ENCODE measurements around the gene MAP3K14. TPM values are rescaled to one million over a fixed set of nuclear protein-coding genes. Genes with fewer than 3 reads are reported as not detected.

The MAP3K14 gene
- total RNA-seq, 1 experiment from 2014 or later, result 7.8 TPM

GRCh38 chr17:45264430-45264829, 52.4 kb downstream of the MAP3K14 start:
- H2BK12ac ChIP-seq (ENCODE audit: insufficient read length, low read depth, low read length), result no peak overlapping the region
- no peaks in the 10 kb centered on the region for H3K9me3 ChIP-seq (ENCODE audit: control insufficient read depth, low read depth, low read length)
- H2BK120ac ChIP-seq (ENCODE audit: low read depth, low read length, poor library complexity, severe bottlenecking), result no peak overlapping the region
- Mint-ChIP-seq H3K36me3 (ENCODE audit: insufficient read depth in 1 of 3, low read depth in 3 of 3) (peaks cover 4 to 35% (median 30%) of the 10 kb centered on the region in 3 experiments; a peak in 6 of 7 replicates), H3K27ac (no peak overlapping the region), H3K9me3 (no peaks in the 10 kb centered on the region), H3K4me3 (no peak overlapping the region), H3K4me1 (peaks cover 8 to 12% of the 10 kb centered on the region in 2 experiments), H3K27me3 (ENCODE audit: low read depth) (peaks cover 15% of the 10 kb centered on the region)
- no peak overlapping the region for H3K4me2 ChIP-seq (ENCODE audit: insufficient read depth, insufficient read length, low read length)
- H3K14ac ChIP-seq (ENCODE audit: insufficient read depth, low read length), result no peak overlapping the region
- no peak overlapping the region for H3K27ac ChIP-seq (ENCODE audit: insufficient read length, low read depth, low read length)
- no peak overlapping the region for H4K5ac ChIP-seq (ENCODE audit: insufficient read length, low read depth, low read length)
- H3K23ac ChIP-seq (ENCODE audit: insufficient read length, low read depth, low read length), result no peak overlapping the region
- no peak for DNase-seq
- no peak overlapping the region for H2BK5ac ChIP-seq (ENCODE audit: insufficient read length, low read length)
- H2AFZ ChIP-seq (ENCODE audit: low read length), result no peak overlapping the region
- no peak overlapping the region for H2AK5ac ChIP-seq (ENCODE audit: insufficient read length, low read length)
- H3K18ac ChIP-seq (ENCODE audit: insufficient read length, low read depth, low read length), result no peak overlapping the region
- no peak overlapping the region for H4K91ac ChIP-seq (ENCODE audit: insufficient read length, low read depth, low read length)
- H3K27me3 ChIP-seq (ENCODE audit: insufficient read depth, low read length), result no peaks in the 10 kb centered on the region
- H2BK15ac ChIP-seq (ENCODE audit: low read depth, low read length), result no peak overlapping the region
- no peak overlapping the region for H4K8ac ChIP-seq (replicated peaks; ENCODE audit: insufficient read length, low read depth, low read length)
- no peak overlapping the region for H3T11ph ChIP-seq (ENCODE audit: low read length)
- no peak overlapping the region for H3K56ac ChIP-seq (ENCODE audit: insufficient read length, low read depth, low read length)
- TF ChIP-seq CTCF (conservative IDR thresholded peaks at IDR 0.05), result no peak
- WGBS (ENCODE audit: extremely low coverage, insufficient read length, low lambda C conversion rate), result no CpG with 5 or more reads among the region's 14 CpGs
- no peak overlapping the region for H3K9ac ChIP-seq (ENCODE audit: extremely low read depth, insufficient read length, low read length)
- H4K20me1 ChIP-seq (ENCODE audit: control insufficient read depth, insufficient read depth, insufficient read length), result no peaks in the 10 kb centered on the region
- no peak overlapping the region for H3K4ac ChIP-seq (ENCODE audit: low read depth, low read length)
- peaks cover 9% of the 10 kb centered on the region for H3K23me2 ChIP-seq (ENCODE audit: insufficient read length, low read depth, low read length, poor library complexity, severe bottlenecking)
- no peaks in the 10 kb centered on the region for H3K4me1 ChIP-seq (ENCODE audit: insufficient read depth, low read length)
- H2BK20ac ChIP-seq (ENCODE audit: low read depth, low read length, poor library complexity, severe bottlenecking), result no peak overlapping the region
- H3K79me1 ChIP-seq (ENCODE audit: insufficient read depth, low read depth, low read length, poor library complexity, severe bottlenecking), result no peaks in the 10 kb centered on the region
- H3K79me2 ChIP-seq (ENCODE audit: insufficient read depth, low read length), result no peaks in the 10 kb centered on the region
